Vagina (tissue), 2 donors: ENCODE results near the gene IER5.

Source experiments
- POLR2A ChIP-seq, 2 donors: fragments of 450-650 bp; IDR thresholded peaks; one replicate each; pipeline ENCODE4 v1.6.1; 2017; ENCODE audit warnings: antibody characterized with exemption in 2 of 2, mild to moderate bottlenecking in 2 of 2, moderate library complexity in 2 of 2
- TF ChIP-seq, protein P1 (sequence below), 3 experiments: fragments of 450-650 bp in 2 of 3; fragments of 200-600 bp in 1 of 3; sonication (generic) in 1 of 3; IDR thresholded peaks; one replicate each; pipeline ENCODE4 v1.5.1; 2017 to 2019; ENCODE audit warnings: antibody characterized with exemption in 3 of 3, mild to moderate bottlenecking in 2 of 3, moderate library complexity in 2 of 3

- TF ChIP-seq, protein P1, sequence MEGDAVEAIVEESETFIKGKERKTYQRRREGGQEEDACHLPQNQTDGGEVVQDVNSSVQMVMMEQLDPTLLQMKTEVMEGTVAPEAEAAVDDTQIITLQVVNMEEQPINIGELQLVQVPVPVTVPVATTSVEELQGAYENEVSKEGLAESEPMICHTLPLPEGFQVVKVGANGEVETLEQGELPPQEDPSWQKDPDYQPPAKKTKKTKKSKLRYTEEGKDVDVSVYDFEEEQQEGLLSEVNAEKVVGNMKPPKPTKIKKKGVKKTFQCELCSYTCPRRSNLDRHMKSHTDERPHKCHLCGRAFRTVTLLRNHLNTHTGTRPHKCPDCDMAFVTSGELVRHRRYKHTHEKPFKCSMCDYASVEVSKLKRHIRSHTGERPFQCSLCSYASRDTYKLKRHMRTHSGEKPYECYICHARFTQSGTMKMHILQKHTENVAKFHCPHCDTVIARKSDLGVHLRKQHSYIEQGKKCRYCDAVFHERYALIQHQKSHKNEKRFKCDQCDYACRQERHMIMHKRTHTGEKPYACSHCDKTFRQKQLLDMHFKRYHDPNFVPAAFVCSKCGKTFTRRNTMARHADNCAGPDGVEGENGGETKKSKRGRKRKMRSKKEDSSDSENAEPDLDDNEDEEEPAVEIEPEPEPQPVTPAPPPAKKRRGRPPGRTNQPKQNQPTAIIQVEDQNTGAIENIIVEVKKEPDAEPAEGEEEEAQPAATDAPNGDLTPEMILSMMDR (IDR thresholded peaks at IDR 0.05) = no peak
- no peak for TF ChIP-seq POLR2A (IDR thresholded peaks at IDR 0.05)
These were observed 13.2 kb downstream of the IER5 start for GRCh38 chr1:181101581-181102226.
